ENCODE data around the gene UVRAG. TPM values are rescaled to one million over a fixed set of nuclear protein-coding genes. Genes with fewer than 3 reads are reported as not detected.

UVRAG gene
- total RNA-seq, 4 donors from 2014 or later, result 14.6 to 28.0 (median 20.7) TPM

GRCh38 chr11:75797792-75798191, 17.2 kb upstream of the UVRAG start:
- no peak overlapping the region for H3K4me3 ChIP-seq (ENCODE audit: low read depth, poor library complexity, severe bottlenecking)
- DNase-seq (ENCODE audit: low spot score in 2 of 2), result no peak
- WGBS, 2 donors, result 100% methylated on average over 1 of the region's 1 CpG
- no peak for TF ChIP-seq POLR2A (IDR thresholded peaks at IDR 0.05)
- TF ChIP-seq, protein P1, sequence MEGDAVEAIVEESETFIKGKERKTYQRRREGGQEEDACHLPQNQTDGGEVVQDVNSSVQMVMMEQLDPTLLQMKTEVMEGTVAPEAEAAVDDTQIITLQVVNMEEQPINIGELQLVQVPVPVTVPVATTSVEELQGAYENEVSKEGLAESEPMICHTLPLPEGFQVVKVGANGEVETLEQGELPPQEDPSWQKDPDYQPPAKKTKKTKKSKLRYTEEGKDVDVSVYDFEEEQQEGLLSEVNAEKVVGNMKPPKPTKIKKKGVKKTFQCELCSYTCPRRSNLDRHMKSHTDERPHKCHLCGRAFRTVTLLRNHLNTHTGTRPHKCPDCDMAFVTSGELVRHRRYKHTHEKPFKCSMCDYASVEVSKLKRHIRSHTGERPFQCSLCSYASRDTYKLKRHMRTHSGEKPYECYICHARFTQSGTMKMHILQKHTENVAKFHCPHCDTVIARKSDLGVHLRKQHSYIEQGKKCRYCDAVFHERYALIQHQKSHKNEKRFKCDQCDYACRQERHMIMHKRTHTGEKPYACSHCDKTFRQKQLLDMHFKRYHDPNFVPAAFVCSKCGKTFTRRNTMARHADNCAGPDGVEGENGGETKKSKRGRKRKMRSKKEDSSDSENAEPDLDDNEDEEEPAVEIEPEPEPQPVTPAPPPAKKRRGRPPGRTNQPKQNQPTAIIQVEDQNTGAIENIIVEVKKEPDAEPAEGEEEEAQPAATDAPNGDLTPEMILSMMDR (IDR thresholded peaks at IDR 0.05), result no peak
- intact Hi-C loops (cut with DNase I; ENCODE audit: low total_unique reads), result no loop called here

DNA sequence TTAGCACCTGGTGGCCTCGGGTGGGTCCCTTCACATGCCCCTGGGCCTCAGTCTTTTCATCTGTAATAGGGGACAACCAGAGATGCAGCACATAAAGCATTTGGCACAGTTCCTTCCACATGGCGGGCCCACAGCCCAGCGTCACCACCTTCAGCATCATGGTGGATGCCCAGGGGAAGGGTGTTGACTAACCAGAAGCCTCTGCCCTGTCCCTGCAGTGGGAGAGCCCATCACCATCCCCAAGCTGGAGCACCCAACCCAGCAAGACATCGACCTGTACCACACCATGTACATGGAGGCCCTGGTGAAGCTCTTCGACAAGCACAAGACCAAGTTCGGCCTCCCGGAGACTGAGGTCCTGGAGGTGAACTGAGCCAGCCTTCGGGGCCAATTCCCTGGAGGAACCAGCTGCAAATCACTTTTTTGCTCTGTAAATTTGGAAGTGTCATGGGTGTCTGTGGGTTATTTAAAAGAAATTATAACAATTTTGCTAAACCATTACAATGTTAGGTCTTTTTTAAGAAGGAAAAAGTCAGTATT, 14.8 kb upstream of the UVRAG start:
- intact Hi-C loops (cut with DNase I; ENCODE audit: low total_unique reads), result no loop called here
- DNase-seq (ENCODE audit: low spot score in 2 of 2), result no peak
- no peak overlapping the region for H3K4me3 ChIP-seq (ENCODE audit: low read depth, poor library complexity, severe bottlenecking)
- 90 to 95% methylated on average over 7 to 8 of the region's 8 CpGs for WGBS, 2 donors
- TF ChIP-seq, protein P1 (IDR thresholded peaks at IDR 0.05), result no peak
- TF ChIP-seq POLR2A (IDR thresholded peaks at IDR 0.05), result no peak

- H3K4me3 ChIP-seq (ENCODE audit: low read depth, poor library complexity, severe bottlenecking), result no peak overlapping the region
- TF ChIP-seq, protein P1 (IDR thresholded peaks at IDR 0.05), result no peak
- no peak for TF ChIP-seq POLR2A (IDR thresholded peaks at IDR 0.05)
- whole genome bisulfite sequencing, 2 donors, result 39 to 59% methylated on average over 6 of the region's 6 CpGs
- DNase-seq (ENCODE audit: low spot score in 2 of 2), result no peak
- intact Hi-C loops (cut with DNase I; ENCODE audit: low total_unique reads), result no loop called here
Observed at GRCh38 chr11:75800728-75801361, 14.2 kb upstream of the UVRAG start.

GRCh38 chr11:75801362-75802020, 13.5 kb upstream of the UVRAG start:
- TF ChIP-seq, protein P1 (IDR thresholded peaks at IDR 0.05), result no peak
- TF ChIP-seq POLR2A (IDR thresholded peaks at IDR 0.05), result no peak
- intact Hi-C loops (cut with DNase I; ENCODE audit: low total_unique reads), result loop anchor here (2.0 kb wide), 1 partner anchor 65 kb away; no protein-coding TSS in a partner anchor
- 79 to 86% methylated on average over 9 of the region's 9 CpGs for WGBS, 2 donors
- no peak for DNase-seq (ENCODE audit: low spot score in 2 of 2)
- H3K4me3 ChIP-seq (ENCODE audit: low read depth, poor library complexity, severe bottlenecking), result no peak overlapping the region

DNA sequence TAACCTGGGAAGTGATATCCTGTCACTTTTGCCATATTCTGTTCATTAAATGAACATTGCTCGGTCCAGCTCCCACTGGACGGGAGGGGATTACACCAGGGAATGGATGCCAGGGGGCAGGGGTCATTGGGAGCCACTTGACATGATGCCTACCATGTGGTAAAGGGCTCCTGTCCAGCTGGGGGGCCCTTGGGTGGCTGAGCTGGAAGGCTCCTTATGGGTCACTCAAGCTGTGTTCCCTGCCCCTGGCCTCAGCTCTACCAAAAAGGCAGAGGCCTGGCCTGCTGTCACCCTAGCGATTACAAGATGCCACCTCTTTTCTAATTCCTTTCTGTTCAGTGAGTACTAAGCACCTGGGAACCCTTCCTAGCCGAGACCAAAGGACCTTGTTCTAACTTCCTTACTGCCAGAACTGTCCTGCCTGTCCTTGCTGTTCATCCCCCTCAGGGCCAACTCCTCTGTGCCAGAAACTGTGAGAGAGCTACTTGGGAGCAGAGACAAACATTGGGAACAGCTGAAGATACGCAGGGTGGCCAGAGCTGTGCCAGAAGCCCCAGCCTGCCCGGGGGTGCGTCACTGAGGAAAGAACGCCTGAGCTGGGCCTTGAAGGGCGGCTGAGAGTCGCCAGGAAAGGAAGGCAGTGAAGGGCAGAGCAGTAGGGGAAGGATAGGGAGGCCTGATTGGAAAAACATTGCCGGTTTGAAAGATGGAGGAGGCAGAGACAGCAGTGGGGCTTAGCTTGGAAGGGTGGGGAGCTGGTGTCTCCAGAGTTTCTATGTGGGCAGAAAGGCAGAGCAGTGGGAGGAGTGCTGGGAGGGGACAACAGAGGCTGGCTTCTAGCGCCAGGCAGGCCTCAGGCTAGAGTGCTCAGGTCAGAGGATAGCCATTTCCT, 12.7 kb upstream of the UVRAG start:
- TF ChIP-seq, protein P1 (IDR thresholded peaks at IDR 0.05), result no peak
- TF ChIP-seq POLR2A (IDR thresholded peaks at IDR 0.05), result no peak
- DNase-seq (ENCODE audit: low spot score in 2 of 2), result no peak
- H3K4me3 ChIP-seq (ENCODE audit: low read depth, poor library complexity, severe bottlenecking), result no peak overlapping the region
- 78 to 85% methylated on average over 12 of the region's 12 CpGs for WGBS, 2 donors
- intact Hi-C loops (cut with DNase I; ENCODE audit: low total_unique reads), result loop anchor here (2.0 kb wide), 1 partner anchor 65 kb away; no protein-coding TSS in a partner anchor

All from lower leg skin (tissue), 4 donors.